B cell (primary cell): ENCODE data around the gene GLDN. TPM values are rescaled to one million over a fixed set of nuclear protein-coding genes. Genes with fewer than 3 reads are reported as not detected.

ENCODE experiments used
- ATAC-seq: fragments of 200-7000 bp; cut with Tn5 transposase; one replicate; pipeline ENCODE4 v1.10.0; 2021; ENCODE audit warnings: low read depth, mild to moderate bottlenecking, moderate number of reproducible peaks, moderate library complexity
- CTCF ChIA-PET: fragments of 350-600 bp; sonication (Branson Sonifier 250); formaldehyde crosslinking; loops from one replicate; lab custom pipeline; 2021; ENCODE audit warnings: antibody characterized with exemption, inconsistent platforms; lab: Charles Lee
- POLR2A ChIA-PET: fragments of 350-600 bp; sonication (Branson Sonifier 250); formaldehyde crosslinking; loops from one replicate; lab custom pipeline; 2021; ENCODE audit warnings: antibody characterized with exemption; lab: Charles Lee
- DNase-seq: peaks from one replicate; pipeline ENCODE4 v3.0.0; 2013
- H2AFZ ChIP-seq: 2 replicates; pipeline ENCODE4 v1.6.1; 2012; ENCODE audit warnings: mild to moderate bottlenecking, low read depth, low read length; ENCODE audit not compliant: insufficient read depth, poor library complexity, severe bottlenecking
- H3K27ac ChIP-seq, 2 donors: 1 replicate in 1 of 2; 2 replicates in 1 of 2; pipeline ENCODE4 v1.5.1; 2012 to 2013; ENCODE audit warnings: low read length in 2 of 2, mild to moderate bottlenecking in 2 of 2, moderate library complexity in 1 of 2
- H3K27me3 ChIP-seq, 4 experiments: fragments of 200-600 bp in 1 of 4; sonication (generic) in 1 of 4; replicated peaks in 1 of 4; 1 replicate in 2 of 4; 2 replicates in 2 of 4; pipeline versions ENCODE4 v1.6.1 to v1.7.0; 2013 to 2016; ENCODE audit warnings: low read length in 3 of 4, mild to moderate bottlenecking in 2 of 4, mixed read lengths in 1 of 4, moderate library complexity in 1 of 4; ENCODE audit not compliant: insufficient read depth in 4 of 4, control insufficient read depth in 3 of 4; ENCODE audit errors: control extremely low read depth in 1 of 4
- H3K36me3 ChIP-seq, 2 experiments: replicated peaks in 1 of 2; 1 replicate in 1 of 2; 2 replicates in 1 of 2; pipeline versions ENCODE4 v1.6.1 to v1.7.1; 2013; ENCODE audit warnings: low read length in 1 of 2; ENCODE audit not compliant: insufficient read depth in 2 of 2, control insufficient read depth in 1 of 2; ENCODE audit errors: control extremely low read depth in 1 of 2, extremely low read depth in 1 of 2
- H3K4me1 ChIP-seq, 2 donors: fragments of 200-600 bp in 1 of 2; sonication (generic) in 1 of 2; 1 replicate in 1 of 2; 2 replicates in 1 of 2; pipeline versions ENCODE4 v1.5.1 to v1.6.1; 2013 to 2017; ENCODE audit warnings: low read length in 2 of 2; ENCODE audit not compliant: control insufficient read depth in 2 of 2, insufficient read depth in 2 of 2
- H3K4me2 ChIP-seq: replicated peaks from 2 replicates; pipeline ENCODE3; 2012; ENCODE audit warnings: mild to moderate bottlenecking, low read depth, low read length; ENCODE audit not compliant: poor library complexity, severe bottlenecking
- H3K4me3 ChIP-seq, 5 experiments: fragments of 200-600 bp in 1 of 5; sonication (generic) in 1 of 5; 1 replicate in 3 of 5; 2 replicates in 2 of 5; pipeline versions ENCODE4 v1.5.1 to v1.7.0; 2011 to 2016; ENCODE audit warnings: low read length in 4 of 5, mild to moderate bottlenecking in 4 of 5, low read depth in 2 of 5, control low read depth in 1 of 5, moderate library complexity in 1 of 5; ENCODE audit not compliant: insufficient read depth in 1 of 5; ENCODE audit errors: control extremely low read depth in 1 of 5, extremely low read depth in 1 of 5
- H3K79me2 ChIP-seq: fragments of 200-600 bp; sonication (generic); one replicate; pipeline ENCODE4 v1.6.0; 2016; ENCODE audit warnings: low read length; ENCODE audit not compliant: control insufficient read depth, insufficient read depth
- H3K9ac ChIP-seq: fragments of 200-600 bp; sonication (generic); 2 replicates; pipeline ENCODE4 v1.6.1; 2017; ENCODE audit warnings: mild to moderate bottlenecking, low read length, moderate library complexity
- H3K9me3 ChIP-seq, 3 donors: one replicate each; pipeline versions ENCODE4 v1.6.1 to v1.7.1; 2013; ENCODE audit warnings: low read length in 2 of 3; ENCODE audit not compliant: control insufficient read depth in 2 of 3, insufficient read depth in 1 of 3; ENCODE audit errors: control extremely low read depth in 1 of 3
- H4K20me1 ChIP-seq: 2 replicates; pipeline ENCODE4 v1.6.0; 2012; ENCODE audit warnings: mild to moderate bottlenecking, low read length; ENCODE audit not compliant: insufficient read depth, control insufficient read depth, poor library complexity, severe bottlenecking
- H3K27ac Mint-ChIP-seq: one replicate; pipeline ENCODE4 v1.8.0; 2021; ENCODE audit warnings: mixed read lengths
- H3K27me3 Mint-ChIP-seq: one replicate; pipeline ENCODE4 v1.8.0; 2021; ENCODE audit warnings: mixed read lengths
- H3K4me1 Mint-ChIP-seq: one replicate; pipeline ENCODE4 v1.8.0; 2021; ENCODE audit warnings: mixed read lengths
- H3K4me3 Mint-ChIP-seq: one replicate; pipeline ENCODE4 v1.8.0; 2021; ENCODE audit warnings: mixed read lengths
- H3K9me3 Mint-ChIP-seq: one replicate; pipeline ENCODE4 v1.8.0; 2022; ENCODE audit warnings: mixed read lengths; ENCODE audit not compliant: insufficient read depth
- CTCF ChIP-seq: fragments of 200-600 bp; IDR thresholded peaks from one replicate; pipeline ENCODE4 v1.8.0; 2022; ENCODE audit warnings: antibody characterized with exemption, mild to moderate bottlenecking
- EZH2 ChIP-seq: IDR thresholded peaks from 2 replicates; pipeline ENCODE4 v1.6.1; 2012; ENCODE audit warnings: borderline replicate concordance, low read depth, mild to moderate bottlenecking, moderate library complexity, low read length; ENCODE audit not compliant: insufficient read depth, poor library complexity, severe bottlenecking
- WGBS: methylation state at CpG from one replicate; pipeline ENCODE4 v1.1.5; 2013; ENCODE audit warnings: missing lambda C conversion rate; ENCODE audit not compliant: insufficient coverage; 5-methylcytosine and 5-hydroxymethylcytosine counted together
- intact Hi-C: fragments of 100-400 bp; cut with micrococcal nuclease; formaldehyde crosslinking; loops from one replicate; pipeline ENCODE4 v1.10.0; 2022
- polyA plus RNA-seq: library from polyadenylated mRNA; depleted of rRNA; stranded (reverse); fragments of >200 nt; gene quantifications from 2 replicates; pipeline ENCODE4 v1.2.3, GENCODE V29; 2012
- total RNA-seq, 2 donors: library from RNA; stranded (reverse); fragments of 120-200 nt in 1 of 2; gene quantifications; 1 replicate in 1 of 2; 2 replicates in 1 of 2; pipeline versions ENCODE4 v1.2.3 to v1.2.4, GENCODE V29; 2013 to 2022

Gene GLDN
- total and polyA plus RNA-seq, 2 donors (not counting 1 experiment from before 2014, with no cell fraction given): not detected

GRCh38 chr15:51366920-51367319 lies 25.5 kb downstream of the GLDN start:
- Histone ChIP-seq H2AFZ (no peak overlapping the region), H3K27ac (no peak overlapping the region), H3K36me3 (no peaks in the 10 kb centered on the region), H3K4me3 (no peak overlapping the region), H3K4me1 (no peaks in the 10 kb centered on the region), H3K9me3 (no peaks in the 10 kb centered on the region), H3K79me2 (no peaks in the 10 kb centered on the region), H4K20me1 (no peaks in the 10 kb centered on the region), H3K9ac (no peak overlapping the region), H3K27me3 (no peaks in the 10 kb centered on the region), H3K4me2 (no peak overlapping the region)
- no peaks in the 10 kb centered on the region for H3K4me1 Mint-ChIP-seq
- no peak for TF ChIP-seq CTCF
- no peak for TF ChIP-seq EZH2
- peaks cover 7% of the 10 kb centered on the region for H3K27me3 Mint-ChIP-seq
- POLR2A ChIA-PET: no interaction called here
- H3K4me3 Mint-ChIP-seq: no peak overlapping the region
- H3K27ac Mint-ChIP-seq: no peak overlapping the region
- ATAC-seq: no peak
- WGBS: 52% methylated on average over 2 of the region's 3 CpGs
- no peak for DNase-seq
- CTCF ChIA-PET: no interaction called here
- intact Hi-C loops: no loop called here
- no peaks in the 10 kb centered on the region for H3K9me3 Mint-ChIP-seq

GRCh38 chr15:51367322-51367976 lies 26.0 kb downstream of the GLDN start:
- no peaks in the 10 kb centered on the region for H3K27me3 ChIP-seq
- ChIA-PET CTCF (no interaction called here), POLR2A (no interaction called here)
- Mint-ChIP-seq H3K27ac (no peak overlapping the region), H3K4me3 (no peak overlapping the region), H3K27me3 (peaks cover 7% of the 10 kb centered on the region), H3K9me3 (no peaks in the 10 kb centered on the region), H3K4me1 (no peaks in the 10 kb centered on the region)
- no peak overlapping the region for H3K4me2 ChIP-seq
- H3K36me3 ChIP-seq: no peaks in the 10 kb centered on the region
- H3K4me1 ChIP-seq: no peaks in the 10 kb centered on the region
- H3K27ac ChIP-seq: no peak overlapping the region
- H4K20me1 ChIP-seq: no peaks in the 10 kb centered on the region
- no peak overlapping the region for H3K4me3 ChIP-seq
- ATAC-seq: no peak
- H3K9ac ChIP-seq: no peak overlapping the region
- H3K9me3 ChIP-seq: no peaks in the 10 kb centered on the region
- no peak for TF ChIP-seq CTCF
- TF ChIP-seq EZH2: no peak
- no peak overlapping the region for H2AFZ ChIP-seq
- no peaks in the 10 kb centered on the region for H3K79me2 ChIP-seq
- WGBS: 90% methylated on average over 8 of the region's 10 CpGs
- DNase-seq: no peak
- intact Hi-C loops: no loop called here
